HG02588 (cell line): ENCODE measurements around the gene PDILT.
"Not testable (repeated sequence)": the region's sequence is repeated elsewhere in the genome, so short reads cannot be mapped to it uniquely, and the experiment has no call there.

Experiments used
- ATAC-seq: cut with Tn5 transposase; IDR thresholded peaks from one replicate; pipeline ENCODE4 v1.9.1; 2021; ENCODE audit warnings: mild to moderate bottlenecking, moderate library complexity; ENCODE audit not compliant: unreplicated experiment

PDILT gene

DNA sequence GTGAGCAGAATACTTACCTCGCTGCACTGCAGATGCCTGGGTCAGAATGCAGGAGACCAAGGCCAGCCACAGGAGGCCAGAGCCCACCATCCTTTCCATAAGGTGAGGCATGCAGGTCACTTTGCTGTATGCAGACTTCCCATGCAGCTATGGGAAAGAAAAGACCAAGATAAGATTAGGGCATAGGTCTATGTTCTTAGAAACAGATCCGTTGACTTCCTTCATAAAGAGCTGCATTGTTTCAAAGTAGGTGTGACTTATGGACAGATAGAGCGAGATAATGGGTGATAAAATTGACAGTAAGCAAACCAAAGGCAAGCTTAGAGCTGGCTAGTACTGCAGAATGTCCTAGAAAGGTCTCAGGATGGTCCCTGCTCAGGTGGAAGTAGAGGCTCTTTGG lies 78.2 kb downstream of the PDILT start:
- no peak for ATAC-seq

- ATAC-seq, result no peak
These were observed 79.5 kb downstream of the PDILT start for GRCh38 chr16:20325005-20325404.

GRCh38 chr16:20323591-20324117 lies 80.9 kb downstream of the PDILT start:
- ATAC-seq, result no peak

DNA sequence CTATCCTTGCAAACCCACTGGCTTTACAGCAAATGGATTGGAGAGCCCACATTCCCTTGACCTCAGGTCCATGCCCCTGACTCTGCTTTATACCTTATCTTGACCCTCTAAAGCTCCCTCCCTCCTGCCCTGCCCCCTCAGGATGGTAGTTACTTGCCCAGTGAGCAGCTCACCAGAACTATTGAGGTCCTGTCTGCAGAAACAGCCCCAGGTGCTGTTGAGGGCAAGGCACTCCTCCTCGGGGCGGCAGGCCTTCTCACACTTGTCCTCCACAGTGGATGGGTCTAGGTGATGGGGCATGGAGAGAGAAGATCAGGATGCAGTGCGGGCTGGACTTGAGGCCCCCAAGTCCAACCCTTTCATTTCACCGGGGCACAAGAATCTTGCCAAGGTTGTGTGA lies 81.8 kb downstream of the PDILT start:
- ATAC-seq, result no peak

GRCh38 chr16:20321671-20322070 lies 82.9 kb downstream of the PDILT start:
- ATAC-seq, result no peak

DNA sequence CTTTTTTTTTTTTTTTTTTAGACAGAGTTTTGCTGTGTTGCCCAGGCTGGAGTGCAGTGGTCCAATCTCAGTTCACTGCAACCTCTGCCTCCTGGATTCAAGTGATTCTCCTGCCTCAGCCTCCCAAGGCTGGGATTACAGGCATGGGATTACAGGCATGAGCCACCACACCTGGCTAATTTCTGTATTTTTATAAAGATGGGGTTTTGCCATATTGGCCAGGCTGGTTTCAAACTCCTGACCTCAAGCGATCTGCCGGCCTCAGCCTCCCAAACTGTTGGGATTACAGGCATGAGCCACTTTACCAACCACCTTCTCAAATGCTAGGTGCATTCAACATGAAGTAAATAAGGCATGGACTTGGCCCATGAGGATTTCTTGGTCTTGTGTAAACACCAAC lies 83.5 kb downstream of the PDILT start:
- not testable (repeated sequence) for ATAC-seq

- ATAC-seq, result no peak
These were observed 83.9 kb downstream of the PDILT start for GRCh38 chr16:20320592-20320991.

- ATAC-seq, result no peak
These were observed 84.4 kb downstream of the PDILT start for GRCh38 chr16:20320178-20320577.

GRCh38 chr16:20319406-20319805 lies 85.1 kb downstream of the PDILT start:
- ATAC-seq, result no peak

- ATAC-seq, result no peak
These were observed 86.1 kb downstream of the PDILT start for GRCh38 chr16:20318437-20318836.

DNA sequence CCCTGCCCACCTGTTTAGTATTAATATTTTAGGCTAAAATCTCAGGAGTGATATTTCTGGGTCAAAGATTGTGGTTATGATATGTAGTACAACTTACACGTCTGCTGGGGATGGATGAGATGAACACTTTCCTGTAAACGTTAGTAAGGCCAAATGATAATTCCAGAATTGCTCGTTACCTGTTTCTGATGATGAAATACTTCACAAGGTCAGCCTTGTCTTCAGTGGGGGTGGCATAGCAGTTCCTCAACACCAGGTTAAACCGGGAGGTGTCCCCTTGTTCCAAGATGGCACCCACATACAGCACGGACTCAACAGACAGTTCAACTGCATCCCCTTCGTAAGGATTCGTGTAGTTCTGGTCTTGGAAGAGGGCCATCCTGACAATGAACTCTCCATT lies 86.5 kb downstream of the PDILT start:
- no peak for ATAC-seq

GRCh38 chr16:20317117-20317516 lies 87.4 kb downstream of the PDILT start:
- ATAC-seq, result no peak

DNA sequence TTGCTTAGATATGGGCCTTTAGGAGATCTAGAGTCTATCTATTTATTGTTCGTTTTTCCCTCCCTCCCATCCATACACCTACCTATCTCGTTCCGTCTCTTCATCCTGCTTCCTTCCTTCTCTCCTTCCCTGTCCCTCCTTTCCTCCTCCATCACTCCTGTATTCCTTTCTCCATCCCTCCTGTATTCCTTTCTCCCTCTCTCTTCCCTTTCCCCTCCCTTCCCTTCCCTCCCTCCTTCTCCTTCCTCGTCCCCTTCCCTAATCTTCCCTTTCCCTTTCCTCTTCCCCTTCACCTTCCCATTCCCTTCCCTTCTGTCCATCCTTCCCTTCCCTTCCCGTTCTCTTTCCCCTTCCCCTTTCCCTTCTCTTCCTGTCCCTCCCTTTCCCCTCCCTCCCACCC lies 87.8 kb downstream of the PDILT start:
- no peak for ATAC-seq

- ATAC-seq, result no peak
These were observed 88.8 kb downstream of the PDILT start for GRCh38 chr16:20315764-20316163.

DNA sequence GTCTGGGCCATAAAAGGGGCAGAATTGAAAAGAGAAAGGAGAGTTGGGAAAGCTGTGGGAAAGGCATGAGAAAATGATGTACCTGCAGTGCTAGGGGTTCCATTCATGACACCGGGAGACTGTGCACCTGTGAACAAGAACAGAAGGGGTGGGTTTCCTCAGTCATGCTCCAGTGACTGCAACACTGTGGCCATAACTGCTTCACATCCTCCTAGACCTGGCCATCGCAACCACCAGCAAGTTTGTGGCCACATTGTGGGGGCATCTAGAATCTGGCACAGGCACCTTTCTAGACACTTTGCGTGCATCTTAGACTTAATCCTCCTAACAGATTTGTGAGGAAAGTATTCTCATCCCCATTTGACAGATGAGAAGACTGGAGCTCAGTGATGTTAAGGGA lies 90.0 kb downstream of the PDILT start:
- ATAC-seq, result no peak

DNA sequence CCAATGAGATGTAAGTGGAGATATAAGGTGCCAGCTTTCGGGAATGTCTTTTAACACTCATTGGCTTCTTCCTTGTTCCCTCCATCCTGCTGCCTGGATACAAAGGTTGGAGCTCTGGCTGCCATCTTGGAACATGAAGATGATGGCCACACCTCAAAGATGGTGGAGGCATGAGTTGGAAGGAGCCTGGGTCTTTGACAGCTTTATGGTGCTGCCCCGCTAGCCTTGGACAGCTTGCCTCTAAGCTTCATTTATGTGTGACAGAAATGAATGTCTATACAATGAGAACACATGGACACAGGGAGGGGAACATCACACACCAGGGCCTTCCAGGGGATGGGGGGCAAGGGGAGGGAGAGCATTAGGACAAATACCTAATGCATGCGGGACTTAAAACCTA lies 90.8 kb downstream of the PDILT start:
- no peak for ATAC-seq

DNA sequence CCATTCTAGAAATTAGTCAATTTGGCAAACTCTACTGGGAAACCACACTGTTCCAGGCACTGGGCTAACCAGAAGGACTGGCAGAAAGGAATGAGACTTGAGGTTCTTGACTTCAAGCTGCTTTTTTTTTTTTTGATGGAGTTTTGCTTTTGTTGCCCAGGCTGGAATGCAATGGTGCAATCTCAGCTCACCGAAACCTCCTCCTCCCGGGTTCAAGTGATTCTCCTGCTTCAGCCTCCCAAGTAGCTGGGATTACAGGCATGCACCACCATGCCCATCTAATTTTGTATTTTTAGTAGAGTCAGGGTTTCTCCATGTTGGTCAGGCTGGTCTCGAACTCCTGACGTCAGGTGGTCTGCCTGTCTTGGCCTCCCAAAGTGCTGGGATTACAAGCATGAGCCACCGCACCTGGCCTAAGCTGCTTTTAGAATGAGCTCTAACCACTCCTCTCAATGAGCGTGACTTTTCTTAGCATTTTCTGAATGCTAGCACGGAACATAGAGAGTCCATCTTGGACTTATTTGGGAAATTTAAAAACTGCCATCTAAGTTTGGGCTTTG lies 91.9 kb downstream of the PDILT start:
- ATAC-seq, result not testable (repeated sequence)

- ATAC-seq, result no peak
These were observed 93.0 kb downstream of the PDILT start for GRCh38 chr16:20311548-20311947.

- ATAC-seq, result no peak
These were observed 93.8 kb downstream of the PDILT start for GRCh38 chr16:20310421-20311395.

DNA sequence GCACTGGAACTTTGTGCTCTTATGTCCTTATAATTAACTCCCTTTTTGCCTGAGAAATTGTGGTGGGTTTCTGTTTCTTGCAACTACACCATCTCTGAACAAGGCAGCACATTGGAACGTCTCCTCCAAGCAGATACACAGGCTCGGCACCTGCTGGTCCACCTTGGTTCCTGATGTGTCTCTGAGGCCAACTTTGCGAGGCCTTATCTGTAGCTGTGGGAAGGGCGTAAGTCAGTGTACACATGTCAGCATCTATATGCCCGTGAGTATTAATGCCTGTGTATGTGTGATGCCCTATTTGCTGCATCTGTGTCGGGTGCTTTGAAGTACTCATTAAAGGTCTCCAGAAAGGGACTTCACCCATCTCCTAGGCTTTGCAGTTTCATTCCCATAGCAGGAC lies 94.8 kb downstream of the PDILT start:
- no peak for ATAC-seq
